Activated naive CD4-positive, alpha-beta T cell treated with anti-CD3 and anti-CD28 coated beads, Interleukin-2, amount 50 U/mL, for 72 hours (primary cell): ENCODE measurements around the gene TMEM143. TPM values are rescaled to one million over a fixed set of nuclear protein-coding genes. Genes with fewer than 3 reads are reported as not detected.
A peak's percentile ranks its signal among the peaks of the same experiment; 100 is the strongest.
"Not testable (repeated sequence)": the region's sequence is repeated elsewhere in the genome, so short reads cannot be mapped to it uniquely, and the experiment has no call there.

Experiments used
- ATAC-seq, 2 donors: fragments of 150-1000 bp; cut with Tn5 transposase; 2 replicates each; pipeline ENCODE4 v1.10.0; 2021; ENCODE audit warnings: mild to moderate bottlenecking in 2 of 2, moderate library complexity in 2 of 2
- DNase-seq, 2 donors: peaks; one replicate each; pipeline ENCODE4 v3.0.0; 2021 to 2022; ENCODE audit warnings: low spot score in 2 of 2
- H3K27ac Mint-ChIP-seq, 2 donors: one replicate each; pipeline ENCODE4 v1.8.0; 2022; ENCODE audit warnings: mild to moderate bottlenecking in 2 of 2, mixed read lengths in 2 of 2
- H3K36me3 Mint-ChIP-seq, 2 donors: one replicate each; pipeline ENCODE4 v1.8.0; 2022; ENCODE audit warnings: mixed read lengths in 2 of 2
- H3K9me3 Mint-ChIP-seq, 2 donors: one replicate each; pipeline ENCODE4 v1.8.0; 2022; ENCODE audit warnings: mixed read lengths in 2 of 2
- total RNA-seq, 2 donors: library from RNA; stranded (reverse); gene quantifications; one replicate each; pipeline ENCODE4 v1.2.3, GENCODE V29; 2022

The TMEM143 gene
- total RNA-seq, 2 donors from 2014 or later: 24.1 to 48.1 TPM

GRCh38 chr19:48393559-48394330, 30.0 kb upstream of the TMEM143 start, which contains the start of gene GRIN2D:
TSS of gene GRIN2D (plus strand) at chr19:48393668. CDS start at chr19:48398393, 4,725 bp downstream.
- Mint-ChIP-seq H3K36me3 (peaks cover 6 to 15% of the 10 kb centered on the region in 2 donors), H3K9me3 (no peaks in the 10 kb centered on the region), H3K27ac (no peak within 1 kb of the TSS)
- ATAC-seq (no peak), DNase-seq (no peak)

- no peak for DNase-seq
Observed at GRCh38 chr19:48392860-48393558, 29.3 kb upstream of the TMEM143 start.

GRCh38 chr19:48392006-48392344, 28.2 kb upstream of the TMEM143 start:
- ATAC-seq, H3K9me3 Mint-ChIP-seq, DNase-seq: not testable (repeated sequence)
- Mint-ChIP-seq H3K36me3 (peaks cover 0 to 11% of the 10 kb centered on the region in 2 donors), H3K27ac (peak overlapping the region in 1 of 2 donors; percentile 96)

More at GRCh38 chr19:48392860-48393558, 29.3 kb upstream of the TMEM143 start:
- no peak for ATAC-seq
- Mint-ChIP-seq H3K36me3 (peaks cover 5 to 18% of the 10 kb centered on the region in 2 donors), H3K27ac (no peak overlapping the region), H3K9me3 (no peaks in the 10 kb centered on the region)

GRCh38 chr19:48391100-48392005, 27.6 kb upstream of the TMEM143 start, which contains the start of gene KDELR1:
TSS of gene KDELR1 (minus strand) at chr19:48391551. CDS start at chr19:48391358, 193 bp downstream.
- H3K36me3 Mint-ChIP-seq: peaks cover 0 to 11% of the 10 kb centered on the region in 2 donors
- ATAC-seq: peak; percentile 80 to 87

GRCh38 chr19:48390188-48391099, 26.7 kb upstream of the TMEM143 start:
- H3K27ac Mint-ChIP-seq: peak overlapping the region; percentile 96 to 99
- ATAC-seq (peak; percentile 68 to 73), DNase-seq (peak; percentile 67 to 68)
- no peaks in the 10 kb centered on the region for H3K9me3 Mint-ChIP-seq
- peaks cover 0 to 11% of the 10 kb centered on the region in 2 donors for H3K36me3 Mint-ChIP-seq

More at GRCh38 chr19:48391100-48392005, 27.6 kb upstream of the TMEM143 start, which contains the start of gene KDELR1:
- no peaks in the 10 kb centered on the region for H3K9me3 Mint-ChIP-seq
- peak within 1 kb of the TSS; percentile 96 to 99 for H3K27ac Mint-ChIP-seq
- DNase-seq: peak; percentile 79 to 88

- H3K36me3 Mint-ChIP-seq: peaks cover 6 to 11% of the 10 kb centered on the region in 2 donors
- H3K27ac Mint-ChIP-seq: no peak overlapping the region
- no peak for ATAC-seq
- no peaks in the 10 kb centered on the region for H3K9me3 Mint-ChIP-seq
- DNase-seq: no peak
Observed at GRCh38 chr19:48386981-48387380, 23.2 kb upstream of the TMEM143 start.

GRCh38 chr19:48385461-48386087, 21.8 kb upstream of the TMEM143 start:
- no peaks in the 10 kb centered on the region for H3K9me3 Mint-ChIP-seq
- H3K27ac Mint-ChIP-seq: peak overlapping the region; percentile 38 to 72
- DNase-seq: no peak
- H3K36me3 Mint-ChIP-seq: peaks cover 5 to 6% of the 10 kb centered on the region in 2 donors
- no peak for ATAC-seq

- ATAC-seq (no peak), DNase-seq (no peak)
- peaks cover 0 to 6% of the 10 kb centered on the region in 2 donors for H3K36me3 Mint-ChIP-seq
- H3K9me3 Mint-ChIP-seq: no peaks in the 10 kb centered on the region
- H3K27ac Mint-ChIP-seq: peak overlapping the region in 1 of 2 donors; percentile 22
Observed at GRCh38 chr19:48382286-48382685, 18.5 kb upstream of the TMEM143 start.

- no peaks in the 10 kb centered on the region for H3K9me3 Mint-ChIP-seq
- peaks cover 0 to 6% of the 10 kb centered on the region in 2 donors for H3K36me3 Mint-ChIP-seq
- ATAC-seq (no peak), DNase-seq (no peak)
- peak overlapping the region in 1 of 2 donors; percentile 26 for H3K27ac Mint-ChIP-seq
Observed at GRCh38 chr19:48381178-48381950, 17.6 kb upstream of the TMEM143 start.

- Mint-ChIP-seq H3K9me3 (no peaks in the 10 kb centered on the region), H3K36me3 (peaks cover 0 to 3% of the 10 kb centered on the region in 2 donors), H3K27ac (no peak overlapping the region)
- ATAC-seq (no peak), DNase-seq (no peak)
Observed at GRCh38 chr19:48379058-48379457, 15.3 kb upstream of the TMEM143 start.

- Mint-ChIP-seq H3K36me3 (no peaks in the 10 kb centered on the region), H3K9me3 (no peaks in the 10 kb centered on the region), H3K27ac (no peak overlapping the region)
- DNase-seq: no peak
- peak in 1 of 2 donors; percentile 18 for ATAC-seq
Observed at GRCh38 chr19:48378194-48378570, 14.4 kb upstream of the TMEM143 start.

- H3K9me3 Mint-ChIP-seq: no peaks in the 10 kb centered on the region
- ATAC-seq (no peak), DNase-seq (no peak)
- H3K36me3 Mint-ChIP-seq: no peaks in the 10 kb centered on the region
- peak overlapping the region in 1 of 2 donors; percentile 29 for H3K27ac Mint-ChIP-seq
Observed at GRCh38 chr19:48373567-48373966, 9.8 kb upstream of the TMEM143 start.

GRCh38 chr19:48372904-48373303, 9.2 kb upstream of the TMEM143 start:
- ATAC-seq (no peak), DNase-seq (no peak)
- H3K36me3 Mint-ChIP-seq: no peaks in the 10 kb centered on the region
- H3K27ac Mint-ChIP-seq: peak overlapping the region; percentile 29 to 47
- H3K9me3 Mint-ChIP-seq: no peaks in the 10 kb centered on the region

- H3K36me3 Mint-ChIP-seq, ATAC-seq, H3K27ac Mint-ChIP-seq, DNase-seq, H3K9me3 Mint-ChIP-seq: not testable (repeated sequence)
Observed at GRCh38 chr19:48371771-48372170, 8.0 kb upstream of the TMEM143 start.
